COLO668 (cell line): ENCODE data around the gene AKIRIN2.

Source experiments
- DNase-seq: peaks from one replicate; lab custom pipeline; 2025; ENCODE audit not compliant: unreplicated experiment; lab: John Stamatoyannopoulos, UW

The AKIRIN2 gene

GRCh38 chr6:87656857-87657256, 45.2 kb downstream of the AKIRIN2 start:
- no peak for DNase-seq

- DNase-seq, result no peak
Measured at GRCh38 chr6:87655824-87656223, 46.2 kb downstream of the AKIRIN2 start.

- DNase-seq, result no peak
Measured at GRCh38 chr6:87654875-87655454, 47.1 kb downstream of the AKIRIN2 start.

GRCh38 chr6:87654122-87654521, 47.9 kb downstream of the AKIRIN2 start:
- no peak for DNase-seq

GRCh38 chr6:87653074-87653962, 48.7 kb downstream of the AKIRIN2 start:
- no peak for DNase-seq

GRCh38 chr6:87645080-87645479, 57.0 kb downstream of the AKIRIN2 start:
- no peak for DNase-seq

GRCh38 chr6:87641065-87641692, 60.9 kb downstream of the AKIRIN2 start:
- DNase-seq, result no peak

GRCh38 chr6:87639373-87639772, 62.7 kb downstream of the AKIRIN2 start:
- DNase-seq, result no peak

- no peak for DNase-seq
Measured at GRCh38 chr6:87637106-87637505, 64.9 kb downstream of the AKIRIN2 start.

GRCh38 chr6:87636315-87636714, 65.7 kb downstream of the AKIRIN2 start:
- no peak for DNase-seq

- no peak for DNase-seq
Measured at GRCh38 chr6:87633851-87634250, 68.2 kb downstream of the AKIRIN2 start.

GRCh38 chr6:87630746-87631145, 71.3 kb downstream of the AKIRIN2 start:
- no peak for DNase-seq

GRCh38 chr6:87628881-87629280, 73.2 kb downstream of the AKIRIN2 start:
- no peak for DNase-seq

- DNase-seq, result no peak
Measured at GRCh38 chr6:87628424-87628823, 73.6 kb downstream of the AKIRIN2 start.
